Bronchial epithelial cell (primary cell): ENCODE measurements around the gene EGFL7. TPM values are rescaled to one million over a fixed set of nuclear protein-coding genes. Genes with fewer than 3 reads are reported as not detected.

Experiments
- DNase-seq: peaks from one replicate; pipeline ENCODE4 v3.0.0-alpha.2; 2010; ENCODE audit warnings: low read depth
- FAIRE-seq: peaks from 2 replicates; lab custom pipeline; 2011; peaks lifted over from hg19 to GRCh38; lab: Jason Lieb, UNC
- H3K27me3 ChIP-seq: 2 replicates; pipeline ENCODE4 v1.5.1; 2011; ENCODE audit warnings: low read length; ENCODE audit not compliant: control insufficient read depth, insufficient read depth
- H3K36me3 ChIP-seq: 2 replicates; pipeline ENCODE4 v1.5.1; 2011; ENCODE audit warnings: low read length; ENCODE audit not compliant: control insufficient read depth, insufficient read depth
- H3K4me3 ChIP-seq: 2 replicates; pipeline ENCODE4 v1.5.1; 2011; ENCODE audit warnings: mild to moderate bottlenecking, low read depth, low read length, control low read depth
- CTCF ChIP-seq: IDR thresholded peaks from 2 replicates; pipeline ENCODE4 v1.5.1; 2011; ENCODE audit warnings: mild to moderate bottlenecking, moderate library complexity, low read length, control low read depth, inconsistent platforms; ENCODE audit not compliant: insufficient read depth, severe bottlenecking
- total RNA-seq: library from RNA; depleted of rRNA; stranded (reverse); fragments of >200 nt; gene quantifications from 2 replicates; pipeline ENCODE4 v1.2.1, GENCODE V29; 2014

EGFL7 gene
- total RNA-seq, 1 donor from 2014 or later: 11.8 TPM

GRCh38 chr9:136667214-136667939, 4.7 kb downstream of the EGFL7 start:
- FAIRE-seq: no peak
- Histone ChIP-seq H3K4me3 (no peak overlapping the region), H3K36me3 (no peaks in the 10 kb centered on the region), H3K27me3 (no peaks in the 10 kb centered on the region)
- DNase-seq: no peak
- no peak for TF ChIP-seq CTCF

- Histone ChIP-seq H3K4me3 (no peak overlapping the region), H3K27me3 (no peaks in the 10 kb centered on the region), H3K36me3 (no peaks in the 10 kb centered on the region)
- TF ChIP-seq CTCF: no peak
- FAIRE-seq: no peak
- DNase-seq: no peak
Observed at GRCh38 chr9:136667940-136668760, 5.4 kb downstream of the EGFL7 start.

GRCh38 chr9:136668983-136669790, 6.5 kb downstream of the EGFL7 start:
- Histone ChIP-seq H3K4me3 (no peak overlapping the region), H3K27me3 (no peaks in the 10 kb centered on the region), H3K36me3 (peaks cover 1% of the 10 kb centered on the region)
- FAIRE-seq (no peak), DNase-seq (peak; percentile 12)
- no peak for TF ChIP-seq CTCF

GRCh38 chr9:136669791-136670464, 7.2 kb downstream of the EGFL7 start:
- no peak for FAIRE-seq
- no peak for DNase-seq
- Histone ChIP-seq H3K36me3 (peaks cover 2% of the 10 kb centered on the region), H3K27me3 (no peaks in the 10 kb centered on the region), H3K4me3 (no peak overlapping the region)
- TF ChIP-seq CTCF: no peak

- Histone ChIP-seq H3K4me3 (no peak overlapping the region), H3K36me3 (peaks cover 2% of the 10 kb centered on the region), H3K27me3 (no peaks in the 10 kb centered on the region)
- FAIRE-seq: no peak
- no peak for TF ChIP-seq CTCF
- DNase-seq: no peak
Observed at GRCh38 chr9:136670576-136671253, 8.0 kb downstream of the EGFL7 start.
